HEK293 (cell line): ENCODE results near the gene EVC.

ENCODE experiments used
- CTCF ChIA-PET: fragments of 350-600 bp; formaldehyde crosslinking; extraction: SDS; loops from one replicate; lab custom pipeline; 2021; ENCODE audit warnings: antibody characterized with exemption; lab: Yijun Ruan, JAX
- POLR2A ChIA-PET: fragments of 300-600 bp; formaldehyde crosslinking; extraction: SDS; loops from one replicate; lab custom pipeline; 2020; ENCODE audit warnings: antibody characterized with exemption, inconsistent platforms; lab: Yijun Ruan, JAX
- H3K27ac ChIP-seq: fragments of 200-500 bp; sonication (Bioruptor generic); 2 replicates; pipeline ENCODE4 v1.5.1; 2014; ENCODE audit warnings: low read depth, low read length, control low read depth, inconsistent platforms; ENCODE audit errors: extremely low read depth
- H3K36me3 ChIP-seq, 2 experiments: fragments of 200-500 bp in 1 of 2; sonication (Bioruptor generic) in 1 of 2; 1 replicate in 1 of 2; 2 replicates in 1 of 2; pipeline ENCODE4 v1.5.1; 2014 to 2017; ENCODE audit warnings: inconsistent platforms in 2 of 2, low read length in 2 of 2; ENCODE audit not compliant: control insufficient read depth in 2 of 2, insufficient read depth in 1 of 2
- H3K4me1 ChIP-seq: fragments of 200-500 bp; sonication (Bioruptor generic); 2 replicates; pipeline ENCODE4 v1.5.1; 2014; ENCODE audit warnings: mild to moderate bottlenecking, low read length, inconsistent platforms; ENCODE audit not compliant: control insufficient read depth, insufficient read depth
- H3K4me3 ChIP-seq: 2 replicates; pipeline ENCODE4 v1.5.1; 2011; ENCODE audit warnings: low read depth, mild to moderate bottlenecking, control low read depth, low read length, moderate library complexity
- H3K9me3 ChIP-seq: fragments of 200-500 bp; sonication (Bioruptor generic); 2 replicates; pipeline ENCODE4 v1.5.1; 2014; ENCODE audit warnings: low read depth, low read length, inconsistent platforms; ENCODE audit not compliant: control insufficient read depth, insufficient read depth
- GLI2 ChIP-seq: fragments of 450-650 bp; formaldehyde crosslinking; IDR thresholded peaks from 2 replicates; pipeline ENCODE4; 2017; ENCODE audit warnings: missing biosample characterization, missing genetic modification characterization, low read depth, borderline replicate concordance
- HOXD13 ChIP-seq: sonication (generic); formaldehyde crosslinking; IDR thresholded peaks from 2 replicates; pipeline ENCODE4 v1.8.0; 2022; ENCODE audit warnings: missing genetic modification reagents, borderline replicate concordance
- OVOL3 ChIP-seq: fragments of 450-650 bp; formaldehyde crosslinking; IDR thresholded peaks from 2 replicates; pipeline ENCODE4 v1.5.1; 2016; ENCODE audit warnings: missing biosample characterization, missing genetic modification characterization
- SCRT2 ChIP-seq: fragments of 450-650 bp; formaldehyde crosslinking; IDR thresholded peaks from 2 replicates; pipeline ENCODE4 v1.5.1; 2016; ENCODE audit warnings: missing biosample characterization, missing genetic modification characterization
- WT1 ChIP-seq: fragments of 450-650 bp; formaldehyde crosslinking; IDR thresholded peaks from 2 replicates; pipeline ENCODE4 v1.5.1; 2016; ENCODE audit warnings: missing biosample characterization, missing genetic modification characterization
- ZFP3 ChIP-seq: fragments of 450-650 bp; formaldehyde crosslinking; IDR thresholded peaks from 2 replicates; pipeline ENCODE4 v1.5.1; 2016; ENCODE audit warnings: low read depth, missing biosample characterization, missing genetic modification characterization
- ZNF146 ChIP-seq: fragments of 450-650 bp; formaldehyde crosslinking; IDR thresholded peaks from 2 replicates; pipeline ENCODE4 v1.5.1; 2016; ENCODE audit warnings: missing biosample characterization, missing genetic modification characterization
- ZNF266 ChIP-seq: fragments of 450-650 bp; formaldehyde crosslinking; IDR thresholded peaks from 2 replicates; pipeline ENCODE4 v1.5.1; 2016; ENCODE audit warnings: missing biosample characterization, missing genetic modification characterization, low read depth
- ZNF37A ChIP-seq: fragments of 450-650 bp; IDR thresholded peaks from 2 replicates; pipeline ENCODE4 v1.5.1; 2018; ENCODE audit warnings: missing biosample characterization, missing genetic modification characterization
- ZNF549 ChIP-seq: fragments of 450-650 bp; IDR thresholded peaks from 2 replicates; pipeline ENCODE4 v1.5.1; 2018; ENCODE audit warnings: missing biosample characterization, missing genetic modification characterization, mild to moderate bottlenecking, inconsistent platforms, moderate library complexity
- ZNF558 ChIP-seq: fragments of 450-650 bp; formaldehyde crosslinking; IDR thresholded peaks from 2 replicates; pipeline ENCODE4 v1.5.1; 2016; ENCODE audit warnings: missing biosample characterization, missing genetic modification characterization
- ZNF654 ChIP-seq: fragments of 450-650 bp; formaldehyde crosslinking; IDR thresholded peaks from 2 replicates; pipeline ENCODE4 v1.5.1; 2016; ENCODE audit warnings: low read depth, missing biosample characterization, missing genetic modification characterization
- TF ChIP-seq, protein P1 (sequence below): fragments of 450-650 bp; formaldehyde crosslinking; IDR thresholded peaks from 2 replicates; pipeline ENCODE4 v1.5.1; 2016; ENCODE audit warnings: missing biosample characterization, missing genetic modification characterization
- TF ChIP-seq, protein P2 (sequence below): fragments of 450-650 bp; formaldehyde crosslinking; IDR thresholded peaks from 2 replicates; pipeline ENCODE4 v1.5.1; 2016; ENCODE audit warnings: missing biosample characterization, missing genetic modification characterization
- TF ChIP-seq, protein P3 (sequence below): fragments of 450-650 bp; formaldehyde crosslinking; IDR thresholded peaks from 2 replicates; pipeline ENCODE4 v1.5.1; 2016; ENCODE audit warnings: missing biosample characterization, missing genetic modification characterization
- TF ChIP-seq, protein P4 (sequence below): fragments of 450-650 bp; formaldehyde crosslinking; IDR thresholded peaks from 2 replicates; pipeline ENCODE4 v1.5.1; 2016; ENCODE audit warnings: missing biosample characterization, missing genetic modification characterization
- TF ChIP-seq, protein P5 (sequence below): fragments of 450-650 bp; formaldehyde crosslinking; IDR thresholded peaks from 2 replicates; pipeline ENCODE4 v1.5.1; 2017; ENCODE audit warnings: missing biosample characterization, missing genetic modification characterization
- TF ChIP-seq, protein P6 (sequence below): fragments of 450-650 bp; formaldehyde crosslinking; IDR thresholded peaks from 2 replicates; pipeline ENCODE4 v1.5.1; 2016; ENCODE audit warnings: missing biosample characterization, missing genetic modification characterization

The EVC gene

DNA sequence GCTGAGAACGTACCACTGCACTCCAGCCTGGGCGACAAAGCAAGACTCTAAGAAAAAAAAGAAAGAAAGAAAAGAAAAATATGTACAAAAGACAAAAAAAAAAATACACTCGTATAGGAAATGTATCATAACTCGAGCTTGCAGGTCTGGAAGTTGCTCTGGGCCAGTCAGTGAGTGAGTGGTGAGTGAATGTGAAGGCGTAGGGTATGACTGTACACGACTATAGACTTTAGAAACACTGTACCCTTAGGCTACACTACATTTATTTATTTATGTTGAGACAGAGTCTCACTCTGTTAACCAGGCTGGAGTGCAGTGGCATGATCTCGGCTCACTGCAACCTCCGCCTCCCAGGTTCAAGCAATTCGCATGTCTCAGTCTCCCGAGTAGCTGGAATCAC lies 32.0 kb upstream of the EVC start:
- Histone ChIP-seq H3K4me3 (no peak overlapping the region), H3K27ac (no peak overlapping the region)
- ChIA-PET CTCF (no interaction called here), POLR2A (no interaction called here)
- no peak for TF ChIP-seq ZNF558
- TF ChIP-seq ZNF146 (tag by site-specific recombination), result no peak
- no peak for TF ChIP-seq ZFP3
- TF ChIP-seq, protein P1, sequence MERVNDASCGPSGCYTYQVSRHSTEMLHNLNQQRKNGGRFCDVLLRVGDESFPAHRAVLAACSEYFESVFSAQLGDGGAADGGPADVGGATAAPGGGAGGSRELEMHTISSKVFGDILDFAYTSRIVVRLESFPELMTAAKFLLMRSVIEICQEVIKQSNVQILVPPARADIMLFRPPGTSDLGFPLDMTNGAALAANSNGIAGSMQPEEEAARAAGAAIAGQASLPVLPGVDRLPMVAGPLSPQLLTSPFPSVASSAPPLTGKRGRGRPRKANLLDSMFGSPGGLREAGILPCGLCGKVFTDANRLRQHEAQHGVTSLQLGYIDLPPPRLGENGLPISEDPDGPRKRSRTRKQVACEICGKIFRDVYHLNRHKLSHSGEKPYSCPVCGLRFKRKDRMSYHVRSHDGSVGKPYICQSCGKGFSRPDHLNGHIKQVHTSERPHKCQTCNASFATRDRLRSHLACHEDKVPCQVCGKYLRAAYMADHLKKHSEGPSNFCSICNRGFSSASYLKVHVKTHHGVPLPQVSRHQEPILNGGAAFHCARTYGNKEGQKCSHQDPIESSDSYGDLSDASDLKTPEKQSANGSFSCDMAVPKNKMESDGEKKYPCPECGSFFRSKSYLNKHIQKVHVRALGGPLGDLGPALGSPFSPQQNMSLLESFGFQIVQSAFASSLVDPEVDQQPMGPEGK (tag by site-specific recombination), result no peak
- TF ChIP-seq GLI2 (tag by site-specific recombination), result no peak
- TF ChIP-seq, protein P2, sequence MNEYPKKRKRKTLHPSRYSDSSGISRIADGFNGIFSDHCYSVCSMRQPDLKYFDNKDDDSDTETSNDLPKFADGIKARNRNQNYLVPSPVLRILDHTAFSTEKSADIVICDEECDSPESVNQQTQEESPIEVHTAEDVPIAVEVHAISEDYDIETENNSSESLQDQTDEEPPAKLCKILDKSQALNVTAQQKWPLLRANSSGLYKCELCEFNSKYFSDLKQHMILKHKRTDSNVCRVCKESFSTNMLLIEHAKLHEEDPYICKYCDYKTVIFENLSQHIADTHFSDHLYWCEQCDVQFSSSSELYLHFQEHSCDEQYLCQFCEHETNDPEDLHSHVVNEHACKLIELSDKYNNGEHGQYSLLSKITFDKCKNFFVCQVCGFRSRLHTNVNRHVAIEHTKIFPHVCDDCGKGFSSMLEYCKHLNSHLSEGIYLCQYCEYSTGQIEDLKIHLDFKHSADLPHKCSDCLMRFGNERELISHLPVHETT, result no peak
- no peak for TF ChIP-seq ZNF266
- TF ChIP-seq SCRT2, result no peak
- TF ChIP-seq, protein P3, sequence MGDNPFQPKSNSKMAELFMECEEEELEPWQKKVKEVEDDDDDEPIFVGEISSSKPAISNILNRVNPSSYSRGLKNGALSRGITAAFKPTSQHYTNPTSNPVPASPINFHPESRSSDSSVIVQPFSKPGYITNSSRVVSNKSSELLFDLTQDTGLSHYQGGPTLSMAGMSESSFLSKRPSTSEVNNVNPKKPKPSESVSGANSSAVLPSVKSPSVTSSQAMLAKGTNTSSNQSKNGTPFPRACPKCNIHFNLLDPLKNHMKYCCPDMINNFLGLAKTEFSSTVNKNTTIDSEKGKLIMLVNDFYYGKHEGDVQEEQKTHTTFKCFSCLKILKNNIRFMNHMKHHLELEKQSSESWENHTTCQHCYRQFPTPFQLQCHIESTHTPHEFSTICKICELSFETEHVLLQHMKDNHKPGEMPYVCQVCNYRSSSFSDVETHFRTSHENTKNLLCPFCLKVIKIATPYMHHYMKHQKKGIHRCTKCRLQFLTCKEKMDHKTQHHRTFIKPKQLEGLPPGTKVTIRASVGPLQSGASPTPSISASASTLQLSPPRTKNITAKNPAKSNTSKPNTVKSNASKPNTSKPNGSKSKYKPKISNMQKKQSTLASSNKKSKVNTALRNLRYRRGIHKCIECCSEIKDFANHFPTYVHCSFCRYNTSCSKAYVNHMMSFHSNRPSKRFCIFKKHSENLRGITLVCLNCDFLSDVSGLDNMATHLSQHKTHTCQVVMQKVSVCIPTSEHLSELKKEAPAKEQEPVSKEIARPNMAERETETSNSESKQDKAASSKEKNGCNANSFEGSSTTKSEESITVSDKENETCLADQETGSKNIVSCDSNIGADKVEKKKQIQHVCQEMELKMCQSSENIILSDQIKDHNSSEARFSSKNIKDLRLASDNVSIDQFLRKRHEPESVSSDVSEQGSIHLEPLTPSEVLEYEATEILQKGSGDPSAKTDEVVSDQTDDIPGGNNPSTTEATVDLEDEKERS (tag by site-specific recombination), result no peak
- TF ChIP-seq, protein P4, sequence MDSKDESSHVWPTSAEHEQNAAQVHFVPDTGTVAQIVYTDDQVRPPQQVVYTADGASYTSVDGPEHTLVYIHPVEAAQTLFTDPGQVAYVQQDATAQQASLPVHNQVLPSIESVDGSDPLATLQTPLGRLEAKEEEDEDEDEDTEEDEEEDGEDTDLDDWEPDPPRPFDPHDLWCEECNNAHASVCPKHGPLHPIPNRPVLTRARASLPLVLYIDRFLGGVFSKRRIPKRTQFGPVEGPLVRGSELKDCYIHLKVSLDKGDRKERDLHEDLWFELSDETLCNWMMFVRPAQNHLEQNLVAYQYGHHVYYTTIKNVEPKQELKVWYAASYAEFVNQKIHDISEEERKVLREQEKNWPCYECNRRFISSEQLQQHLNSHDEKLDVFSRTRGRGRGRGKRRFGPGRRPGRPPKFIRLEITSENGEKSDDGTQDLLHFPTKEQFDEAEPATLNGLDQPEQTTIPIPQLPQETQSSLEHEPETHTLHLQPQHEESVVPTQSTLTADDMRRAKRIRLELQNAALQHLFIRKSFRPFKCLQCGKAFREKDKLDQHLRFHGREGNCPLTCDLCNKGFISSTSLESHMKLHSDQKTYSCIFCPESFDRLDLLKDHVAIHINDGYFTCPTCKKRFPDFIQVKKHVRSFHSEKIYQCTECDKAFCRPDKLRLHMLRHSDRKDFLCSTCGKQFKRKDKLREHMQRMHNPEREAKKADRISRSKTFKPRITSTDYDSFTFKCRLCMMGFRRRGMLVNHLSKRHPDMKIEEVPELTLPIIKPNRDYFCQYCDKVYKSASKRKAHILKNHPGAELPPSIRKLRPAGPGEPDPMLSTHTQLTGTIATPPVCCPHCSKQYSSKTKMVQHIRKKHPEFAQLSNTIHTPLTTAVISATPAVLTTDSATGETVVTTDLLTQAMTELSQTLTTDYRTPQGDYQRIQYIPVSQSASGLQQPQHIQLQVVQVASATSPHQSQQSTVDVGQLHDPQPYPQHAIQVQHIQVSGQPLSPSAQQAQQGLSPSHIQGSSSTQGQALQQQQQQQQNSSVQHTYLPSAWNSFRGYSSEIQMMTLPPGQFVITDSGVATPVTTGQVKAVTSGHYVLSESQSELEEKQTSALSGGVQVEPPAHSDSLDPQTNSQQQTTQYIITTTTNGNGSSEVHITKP (tag by site-specific recombination), result no peak
- TF ChIP-seq, all 188 proteins: peak for 0
- Histone ChIP-seq H3K4me1 (no peaks in the 10 kb centered on the region), H3K36me3 (no peaks in the 10 kb centered on the region), H3K9me3 (no peaks in the 10 kb centered on the region)

DNA sequence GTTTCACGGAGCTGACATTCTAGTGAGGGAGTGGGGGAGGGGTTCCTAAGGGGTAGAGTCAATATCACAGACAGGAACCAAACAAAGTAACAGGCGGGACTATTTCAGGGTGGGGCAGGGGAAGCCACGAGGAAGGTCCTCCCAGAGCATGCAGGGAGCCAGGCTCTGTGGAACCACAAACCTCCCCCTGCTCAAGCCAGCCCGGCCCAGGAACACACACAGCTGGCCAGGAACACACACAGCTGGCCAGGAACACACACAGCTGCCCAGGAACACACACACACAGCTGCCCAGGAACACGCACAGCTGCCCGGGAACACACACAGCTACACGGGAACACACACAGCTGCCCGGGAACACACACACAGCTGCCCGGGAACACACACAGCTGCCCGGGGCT lies 27.4 kb upstream of the EVC start:
- no peak overlapping the region for H3K27ac ChIP-seq
- no peaks in the 10 kb centered on the region for H3K36me3 ChIP-seq
- no peaks in the 10 kb centered on the region for H3K9me3 ChIP-seq
- ChIA-PET CTCF (no interaction called here), POLR2A (no interaction called here)
- no peak for TF ChIP-seq OVOL3 (tag by site-specific recombination)
- TF ChIP-seq, protein P5, sequence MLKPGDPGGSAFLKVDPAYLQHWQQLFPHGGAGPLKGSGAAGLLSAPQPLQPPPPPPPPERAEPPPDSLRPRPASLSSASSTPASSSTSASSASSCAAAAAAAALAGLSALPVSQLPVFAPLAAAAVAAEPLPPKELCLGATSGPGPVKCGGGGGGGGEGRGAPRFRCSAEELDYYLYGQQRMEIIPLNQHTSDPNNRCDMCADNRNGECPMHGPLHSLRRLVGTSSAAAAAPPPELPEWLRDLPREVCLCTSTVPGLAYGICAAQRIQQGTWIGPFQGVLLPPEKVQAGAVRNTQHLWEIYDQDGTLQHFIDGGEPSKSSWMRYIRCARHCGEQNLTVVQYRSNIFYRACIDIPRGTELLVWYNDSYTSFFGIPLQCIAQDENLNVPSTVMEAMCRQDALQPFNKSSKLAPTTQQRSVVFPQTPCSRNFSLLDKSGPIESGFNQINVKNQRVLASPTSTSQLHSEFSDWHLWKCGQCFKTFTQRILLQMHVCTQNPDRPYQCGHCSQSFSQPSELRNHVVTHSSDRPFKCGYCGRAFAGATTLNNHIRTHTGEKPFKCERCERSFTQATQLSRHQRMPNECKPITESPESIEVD (tag by site-specific recombination), result no peak
- TF ChIP-seq ZNF549 (tag by site-specific recombination), result no peak
- no peak for TF ChIP-seq ZNF37A (tag by site-specific recombination)
- TF ChIP-seq, protein P3 (tag by site-specific recombination), result no peak
- TF ChIP-seq HOXD13, result no peak
- TF ChIP-seq ZNF654 (tag by site-specific recombination), result no peak
- no peak for TF ChIP-seq WT1 (tag by site-specific recombination)
- TF ChIP-seq, protein P6, sequence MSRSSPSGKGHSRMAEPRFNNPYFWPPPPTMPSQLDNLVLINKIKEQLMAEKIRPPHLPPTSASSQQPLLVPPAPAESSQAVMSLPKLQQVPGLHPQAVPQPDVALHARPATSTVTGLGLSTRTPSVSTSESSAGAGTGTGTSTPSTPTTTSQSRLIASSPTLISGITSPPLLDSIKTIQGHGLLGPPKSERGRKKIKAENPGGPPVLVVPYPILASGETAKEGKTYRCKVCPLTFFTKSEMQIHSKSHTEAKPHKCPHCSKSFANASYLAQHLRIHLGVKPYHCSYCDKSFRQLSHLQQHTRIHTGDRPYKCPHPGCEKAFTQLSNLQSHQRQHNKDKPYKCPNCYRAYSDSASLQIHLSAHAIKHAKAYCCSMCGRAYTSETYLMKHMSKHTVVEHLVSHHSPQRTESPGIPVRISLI, result no peak
- H3K4me1 ChIP-seq, result no peaks in the 10 kb centered on the region
- no peak overlapping the region for H3K4me3 ChIP-seq
